RCC 7860 (cell line): ENCODE measurements around the gene OSBPL9.
A peak's percentile ranks its signal among the peaks of the same experiment; 100 is the strongest.
"Not testable (repeated sequence)": the region's sequence is repeated elsewhere in the genome, so short reads cannot be mapped to it uniquely, and the experiment has no call there.

Experiments used
- DNase-seq: peaks from one replicate; pipeline ENCODE4 v3.0.0-alpha.2; 2015; ENCODE audit warnings: low spot score
- FAIRE-seq: peaks from 2 replicates; lab custom pipeline; 2012; peaks lifted over from hg19 to GRCh38; lab: Jason Lieb, UNC

The OSBPL9 gene

GRCh38 chr1:51636191-51636590 is 19.3 kb downstream of the OSBPL9 start:
- DNase-seq (peak; percentile 39), FAIRE-seq (no peak)

GRCh38 chr1:51636764-51637522 is 20.1 kb downstream of the OSBPL9 start:
- DNase-seq, result peak; percentile 86
- peak; percentile 95 for FAIRE-seq

GRCh38 chr1:51638350-51638749 is 21.5 kb downstream of the OSBPL9 start:
- DNase-seq, result no peak
- FAIRE-seq, result no peak

- FAIRE-seq, result no peak
Measured at GRCh38 chr1:51639694-51640093, 22.8 kb downstream of the OSBPL9 start.

GRCh38 chr1:51641096-51641495 is 24.2 kb downstream of the OSBPL9 start:
- FAIRE-seq, result no peak

More at GRCh38 chr1:51639694-51640093, 22.8 kb downstream of the OSBPL9 start:
- DNase-seq, result no peak

GRCh38 chr1:51642739-51643142 is 25.8 kb downstream of the OSBPL9 start:
- FAIRE-seq, result no peak

More at GRCh38 chr1:51641096-51641495, 24.2 kb downstream of the OSBPL9 start:
- DNase-seq, result no peak

GRCh38 chr1:51643362-51643761 is 26.5 kb downstream of the OSBPL9 start:
- no peak for DNase-seq
- no peak for FAIRE-seq

More at GRCh38 chr1:51642739-51643142, 25.8 kb downstream of the OSBPL9 start:
- DNase-seq, result no peak

- DNase-seq (no peak), FAIRE-seq (no peak)
Measured at GRCh38 chr1:51644020-51644419, 27.1 kb downstream of the OSBPL9 start.

- DNase-seq, result peak; percentile 78
- peak; percentile 88 for FAIRE-seq
Measured at GRCh38 chr1:51644533-51645197, 27.8 kb downstream of the OSBPL9 start.

GRCh38 chr1:51646592-51646991 is 29.7 kb downstream of the OSBPL9 start:
- FAIRE-seq, DNase-seq: not testable (repeated sequence)

GRCh38 chr1:51648180-51649109 is 31.6 kb downstream of the OSBPL9 start:
- DNase-seq (peak; percentile 63), FAIRE-seq (peak; percentile 65)

GRCh38 chr1:51649593-51650091 is 32.8 kb downstream of the OSBPL9 start:
- DNase-seq (no peak), FAIRE-seq (no peak)

GRCh38 chr1:51650198-51650597 is 33.3 kb downstream of the OSBPL9 start:
- DNase-seq (no peak), FAIRE-seq (no peak)

GRCh38 chr1:51651552-51651942 is 34.7 kb downstream of the OSBPL9 start:
- no peak for DNase-seq
- FAIRE-seq, result no peak

GRCh38 chr1:51652599-51652998 is 35.7 kb downstream of the OSBPL9 start:
- DNase-seq (no peak), FAIRE-seq (no peak)

GRCh38 chr1:51653127-51653526 is 36.2 kb downstream of the OSBPL9 start:
- FAIRE-seq, result no peak
- no peak for DNase-seq

GRCh38 chr1:51654000-51654399 is 37.1 kb downstream of the OSBPL9 start:
- FAIRE-seq (no peak), DNase-seq (no peak)

GRCh38 chr1:51656374-51656773 is 39.5 kb downstream of the OSBPL9 start:
- DNase-seq (no peak), FAIRE-seq (no peak)

GRCh38 chr1:51660580-51660979 is 43.7 kb downstream of the OSBPL9 start:
- FAIRE-seq (no peak), DNase-seq (no peak)

- DNase-seq (peak; percentile 88), FAIRE-seq (peak; percentile 95)
Measured at GRCh38 chr1:51661081-51661518, 44.2 kb downstream of the OSBPL9 start.

- no peak for DNase-seq
- FAIRE-seq, result no peak
Measured at GRCh38 chr1:51663105-51663504, 46.2 kb downstream of the OSBPL9 start.
